Measurements from ENCODE around the gene TOP3B.

DNA sequence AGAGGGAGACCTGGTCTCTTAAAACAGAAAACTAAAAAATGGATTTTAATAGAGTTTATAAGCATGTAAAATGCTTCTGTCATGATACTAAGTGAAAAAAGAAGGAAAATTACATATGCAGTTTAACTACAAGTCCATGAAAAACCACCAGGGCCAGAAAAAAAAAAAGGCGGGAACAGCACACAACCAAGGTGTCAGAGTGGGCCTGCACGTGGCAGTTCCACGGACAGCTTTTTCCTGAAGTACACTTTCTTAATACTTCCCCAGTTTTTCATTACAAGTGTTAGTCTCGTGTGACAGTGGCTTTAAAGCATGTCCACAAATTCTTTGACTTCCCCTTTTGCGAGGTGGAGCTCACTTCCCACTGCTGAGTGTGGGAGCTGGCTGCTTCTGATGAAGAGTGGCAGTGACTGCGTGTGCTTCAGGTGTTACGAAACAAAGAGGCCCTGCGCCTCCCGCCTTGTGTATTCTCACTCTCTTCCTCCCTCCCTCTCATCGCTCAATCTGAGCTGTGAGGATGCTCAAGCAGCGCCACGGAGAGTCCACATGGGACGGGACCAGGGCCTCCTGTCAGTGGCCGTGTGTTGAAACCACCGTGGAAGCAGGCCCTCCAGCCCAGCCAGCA lies 46.3 kb downstream of the TOP3B start:
- TF ChIP-seq POLR2AphosphoS5 (IDR thresholded peaks at IDR 0.05) (no peak), EZH2 (IDR thresholded peaks at IDR 0.05; ENCODE audit: borderline replicate concordance, insufficient read depth, low read length, poor library complexity, severe bottlenecking) (no peak), EP300 (conservative IDR thresholded peaks at IDR 0.05; ENCODE audit: poor library complexity, severe bottlenecking) (no peak), RAD21 (conservative IDR thresholded peaks at IDR 0.05) (no peak)
- TF ChIP-seq, protein P1, sequence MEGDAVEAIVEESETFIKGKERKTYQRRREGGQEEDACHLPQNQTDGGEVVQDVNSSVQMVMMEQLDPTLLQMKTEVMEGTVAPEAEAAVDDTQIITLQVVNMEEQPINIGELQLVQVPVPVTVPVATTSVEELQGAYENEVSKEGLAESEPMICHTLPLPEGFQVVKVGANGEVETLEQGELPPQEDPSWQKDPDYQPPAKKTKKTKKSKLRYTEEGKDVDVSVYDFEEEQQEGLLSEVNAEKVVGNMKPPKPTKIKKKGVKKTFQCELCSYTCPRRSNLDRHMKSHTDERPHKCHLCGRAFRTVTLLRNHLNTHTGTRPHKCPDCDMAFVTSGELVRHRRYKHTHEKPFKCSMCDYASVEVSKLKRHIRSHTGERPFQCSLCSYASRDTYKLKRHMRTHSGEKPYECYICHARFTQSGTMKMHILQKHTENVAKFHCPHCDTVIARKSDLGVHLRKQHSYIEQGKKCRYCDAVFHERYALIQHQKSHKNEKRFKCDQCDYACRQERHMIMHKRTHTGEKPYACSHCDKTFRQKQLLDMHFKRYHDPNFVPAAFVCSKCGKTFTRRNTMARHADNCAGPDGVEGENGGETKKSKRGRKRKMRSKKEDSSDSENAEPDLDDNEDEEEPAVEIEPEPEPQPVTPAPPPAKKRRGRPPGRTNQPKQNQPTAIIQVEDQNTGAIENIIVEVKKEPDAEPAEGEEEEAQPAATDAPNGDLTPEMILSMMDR (IDR thresholded peaks at IDR 0.05; ENCODE audit: poor library complexity, severe bottlenecking), result no peak
- TF ChIP-seq, protein P2, sequence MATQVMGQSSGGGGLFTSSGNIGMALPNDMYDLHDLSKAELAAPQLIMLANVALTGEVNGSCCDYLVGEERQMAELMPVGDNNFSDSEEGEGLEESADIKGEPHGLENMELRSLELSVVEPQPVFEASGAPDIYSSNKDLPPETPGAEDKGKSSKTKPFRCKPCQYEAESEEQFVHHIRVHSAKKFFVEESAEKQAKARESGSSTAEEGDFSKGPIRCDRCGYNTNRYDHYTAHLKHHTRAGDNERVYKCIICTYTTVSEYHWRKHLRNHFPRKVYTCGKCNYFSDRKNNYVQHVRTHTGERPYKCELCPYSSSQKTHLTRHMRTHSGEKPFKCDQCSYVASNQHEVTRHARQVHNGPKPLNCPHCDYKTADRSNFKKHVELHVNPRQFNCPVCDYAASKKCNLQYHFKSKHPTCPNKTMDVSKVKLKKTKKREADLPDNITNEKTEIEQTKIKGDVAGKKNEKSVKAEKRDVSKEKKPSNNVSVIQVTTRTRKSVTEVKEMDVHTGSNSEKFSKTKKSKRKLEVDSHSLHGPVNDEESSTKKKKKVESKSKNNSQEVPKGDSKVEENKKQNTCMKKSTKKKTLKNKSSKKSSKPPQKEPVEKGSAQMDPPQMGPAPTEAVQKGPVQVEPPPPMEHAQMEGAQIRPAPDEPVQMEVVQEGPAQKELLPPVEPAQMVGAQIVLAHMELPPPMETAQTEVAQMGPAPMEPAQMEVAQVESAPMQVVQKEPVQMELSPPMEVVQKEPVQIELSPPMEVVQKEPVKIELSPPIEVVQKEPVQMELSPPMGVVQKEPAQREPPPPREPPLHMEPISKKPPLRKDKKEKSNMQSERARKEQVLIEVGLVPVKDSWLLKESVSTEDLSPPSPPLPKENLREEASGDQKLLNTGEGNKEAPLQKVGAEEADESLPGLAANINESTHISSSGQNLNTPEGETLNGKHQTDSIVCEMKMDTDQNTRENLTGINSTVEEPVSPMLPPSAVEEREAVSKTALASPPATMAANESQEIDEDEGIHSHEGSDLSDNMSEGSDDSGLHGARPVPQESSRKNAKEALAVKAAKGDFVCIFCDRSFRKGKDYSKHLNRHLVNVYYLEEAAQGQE (IDR thresholded peaks at IDR 0.05; ENCODE audit: borderline replicate concordance), result no peak

Measured in neural cell (in vitro differentiated cells).